ENCODE measurements around the gene SCAP. TPM values are rescaled to one million over a fixed set of nuclear protein-coding genes. Genes with fewer than 3 reads are reported as not detected.

The SCAP gene
- total RNA-seq, 2 donors from 2014 or later = 103 to 105 TPM

DNA sequence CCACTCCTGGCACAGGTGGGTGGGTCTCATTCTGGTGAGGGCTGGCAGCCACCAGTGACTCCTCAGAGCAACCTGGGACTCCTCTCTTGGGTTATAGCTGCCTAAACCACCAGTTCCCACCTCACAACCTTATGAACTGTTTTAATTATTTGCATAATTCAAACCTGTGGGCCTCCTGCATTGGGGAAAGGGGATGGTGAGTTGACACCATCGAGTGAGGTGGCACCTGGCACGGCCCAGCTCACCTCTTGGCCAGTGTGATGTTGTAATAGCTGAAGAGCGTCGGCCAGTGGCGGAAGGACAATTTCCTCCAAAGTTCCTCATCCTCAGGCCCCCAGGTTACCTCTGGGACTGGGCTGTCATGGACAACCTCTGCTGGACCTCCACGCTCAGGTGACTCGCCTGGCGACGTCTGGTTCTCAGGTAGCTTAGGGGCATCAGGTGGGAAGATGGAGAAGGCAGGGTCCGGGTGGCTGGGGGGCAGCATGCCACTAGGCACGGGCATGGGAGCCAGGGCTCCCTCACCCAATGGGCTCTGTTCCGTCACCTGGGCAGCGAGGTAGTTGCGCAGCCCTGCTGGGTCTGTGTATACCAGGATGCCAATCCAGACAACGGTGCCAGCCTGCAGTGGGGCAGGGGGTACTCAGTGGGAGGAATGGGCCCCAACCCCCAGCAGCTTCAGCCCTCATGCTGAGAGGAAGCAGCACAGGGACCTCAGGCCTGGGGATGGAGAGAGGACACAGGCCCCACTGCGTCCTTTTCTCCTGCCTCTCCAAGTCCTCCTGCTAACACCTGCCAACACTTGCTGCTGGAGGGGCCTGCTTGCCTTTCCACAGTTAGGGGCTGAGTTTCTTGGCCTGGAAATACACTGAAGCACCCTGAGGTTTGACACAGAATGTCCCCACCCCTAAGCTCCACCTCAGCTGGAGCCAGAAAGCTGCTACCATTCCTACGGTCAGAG, 56.4 kb downstream of the SCAP start:
- Mint-ChIP-seq H3K27ac (peak overlapping the region; percentile 62), H3K27me3 (ENCODE audit: insufficient read depth) (no peaks in the 10 kb centered on the region), H3K36me3 (ENCODE audit: low read depth) (peaks cover 48% of the 10 kb centered on the region), H3K9me3 (peaks cover 5% of the 10 kb centered on the region), H3K4me3 (no peak overlapping the region), H3K4me1 (peaks cover 4% of the 10 kb centered on the region)
- H3K9ac ChIP-seq (ENCODE audit: extremely low read depth, low read length, poor library complexity, severe bottlenecking) = no peak overlapping the region
- peaks cover 39% of the 10 kb centered on the region for H3K36me3 ChIP-seq (ENCODE audit: control insufficient read depth, insufficient read depth, low read length)
- H3K27ac ChIP-seq (ENCODE audit: low read depth, low read length) = no peak overlapping the region
- H3K27me3 ChIP-seq (ENCODE audit: control insufficient read depth, insufficient read depth, low read length, poor library complexity, severe bottlenecking) = no peaks in the 10 kb centered on the region
- H3K4me1 ChIP-seq (ENCODE audit: control insufficient read depth, insufficient read depth, low read length) = no peaks in the 10 kb centered on the region
- TF ChIP-seq, protein P1, sequence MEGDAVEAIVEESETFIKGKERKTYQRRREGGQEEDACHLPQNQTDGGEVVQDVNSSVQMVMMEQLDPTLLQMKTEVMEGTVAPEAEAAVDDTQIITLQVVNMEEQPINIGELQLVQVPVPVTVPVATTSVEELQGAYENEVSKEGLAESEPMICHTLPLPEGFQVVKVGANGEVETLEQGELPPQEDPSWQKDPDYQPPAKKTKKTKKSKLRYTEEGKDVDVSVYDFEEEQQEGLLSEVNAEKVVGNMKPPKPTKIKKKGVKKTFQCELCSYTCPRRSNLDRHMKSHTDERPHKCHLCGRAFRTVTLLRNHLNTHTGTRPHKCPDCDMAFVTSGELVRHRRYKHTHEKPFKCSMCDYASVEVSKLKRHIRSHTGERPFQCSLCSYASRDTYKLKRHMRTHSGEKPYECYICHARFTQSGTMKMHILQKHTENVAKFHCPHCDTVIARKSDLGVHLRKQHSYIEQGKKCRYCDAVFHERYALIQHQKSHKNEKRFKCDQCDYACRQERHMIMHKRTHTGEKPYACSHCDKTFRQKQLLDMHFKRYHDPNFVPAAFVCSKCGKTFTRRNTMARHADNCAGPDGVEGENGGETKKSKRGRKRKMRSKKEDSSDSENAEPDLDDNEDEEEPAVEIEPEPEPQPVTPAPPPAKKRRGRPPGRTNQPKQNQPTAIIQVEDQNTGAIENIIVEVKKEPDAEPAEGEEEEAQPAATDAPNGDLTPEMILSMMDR (conservative IDR thresholded peaks at IDR 0.05) = no peak
- DNase-seq = no peak
- no peak overlapping the region for H3K4me3 ChIP-seq (ENCODE audit: low read length)
- H3K9me3 ChIP-seq (ENCODE audit: control insufficient read depth, low read length) = no peaks in the 10 kb centered on the region
- 96 to 97% methylated on average over 6 to 17 of the region's 17 CpGs for WGBS, 2 experiments (ENCODE audit: insufficient coverage in 1 of 2, insufficient read length in 1 of 2)

DNA sequence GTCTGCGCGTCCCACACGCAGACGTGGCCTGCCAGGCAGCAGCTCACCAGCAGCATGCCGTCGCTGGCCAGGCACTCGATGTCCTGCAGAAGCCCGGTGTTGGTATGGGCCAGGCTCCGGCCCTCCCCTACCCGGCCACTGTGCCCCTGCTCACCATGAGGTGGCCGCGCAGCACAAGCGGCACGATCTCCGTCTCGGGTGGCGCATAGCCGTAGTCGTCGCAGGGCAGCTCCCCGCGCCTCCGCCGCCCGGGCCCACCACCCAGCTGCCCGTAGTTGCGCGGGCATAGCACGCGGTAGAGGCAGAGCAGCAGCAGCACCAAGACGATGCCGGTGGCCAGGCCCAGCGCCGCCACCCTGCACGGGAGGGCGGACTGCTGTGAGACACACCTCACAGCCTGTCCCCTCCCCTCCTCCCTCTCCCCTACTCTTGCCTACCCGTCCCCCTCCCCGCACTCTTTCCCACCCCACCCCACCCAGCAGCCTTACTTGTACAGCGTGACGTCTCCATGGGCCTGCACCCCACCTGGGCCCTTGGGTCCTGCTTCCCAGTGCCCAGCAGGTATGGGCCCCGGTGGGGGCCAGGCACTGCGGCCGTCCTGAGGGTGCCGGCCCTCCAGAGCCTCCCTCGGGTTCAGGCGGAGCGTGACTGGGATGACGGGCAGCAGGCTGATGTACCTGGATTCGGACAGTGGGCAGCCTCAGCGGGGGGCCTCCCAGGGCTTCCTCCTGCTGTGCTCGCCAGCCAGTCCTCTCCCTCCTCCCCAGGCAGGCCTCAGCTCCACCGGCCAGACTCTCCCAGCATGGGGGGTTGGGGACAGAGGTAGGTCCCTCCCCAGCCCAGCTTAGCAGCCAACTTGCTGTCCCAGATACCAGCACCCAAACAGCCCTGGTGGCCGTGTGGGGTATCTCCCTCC, 57.3 kb downstream of the SCAP start:
- Mint-ChIP-seq H3K27ac (no peak overlapping the region), H3K27me3 (ENCODE audit: insufficient read depth) (no peaks in the 10 kb centered on the region), H3K9me3 (peaks cover 5% of the 10 kb centered on the region), H3K4me3 (no peak overlapping the region), H3K36me3 (ENCODE audit: low read depth) (peaks cover 47% of the 10 kb centered on the region), H3K4me1 (peaks cover 4% of the 10 kb centered on the region)
- Histone ChIP-seq H3K27ac (ENCODE audit: low read depth, low read length) (no peak overlapping the region), H3K4me3 (ENCODE audit: low read length) (no peak overlapping the region), H3K27me3 (ENCODE audit: control insufficient read depth, insufficient read depth, low read length, poor library complexity, severe bottlenecking) (no peaks in the 10 kb centered on the region), H3K9me3 (ENCODE audit: control insufficient read depth, low read length) (no peaks in the 10 kb centered on the region), H3K4me1 (ENCODE audit: control insufficient read depth, insufficient read depth, low read length) (no peaks in the 10 kb centered on the region), H3K36me3 (ENCODE audit: control insufficient read depth, insufficient read depth, low read length) (peaks cover 46% of the 10 kb centered on the region), H3K9ac (ENCODE audit: extremely low read depth, low read length, poor library complexity, severe bottlenecking) (no peak overlapping the region)
- TF ChIP-seq, protein P1 (conservative IDR thresholded peaks at IDR 0.05) = peak; percentile 59
- peak; percentile 72 for DNase-seq
- 95 to 96% methylated on average over 32 to 53 of the region's 53 CpGs for WGBS, 2 experiments (ENCODE audit: insufficient coverage in 1 of 2, insufficient read length in 1 of 2)

DNA sequence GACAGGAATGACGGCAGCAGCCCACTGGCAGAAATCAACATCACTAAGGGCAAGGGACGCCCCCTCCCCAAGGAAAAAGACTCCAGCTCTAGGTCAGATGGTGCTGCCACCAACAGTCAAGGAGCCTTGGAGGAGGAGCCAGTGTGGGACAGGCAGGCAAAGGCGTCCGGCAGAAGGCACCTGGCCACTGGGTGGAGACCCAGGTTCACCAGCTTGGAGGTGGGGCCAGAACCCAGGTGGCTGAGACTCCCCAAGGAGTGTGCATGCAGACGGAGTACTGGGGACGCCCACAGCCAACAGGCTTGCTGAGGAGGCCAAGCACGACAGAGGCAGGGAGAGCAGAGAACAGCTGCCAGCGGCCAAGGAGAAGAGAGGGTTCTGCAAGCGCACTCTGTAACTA, 59.7 kb downstream of the SCAP start:
- H3K4me1 ChIP-seq (ENCODE audit: control insufficient read depth, insufficient read depth, low read length) = no peaks in the 10 kb centered on the region
- Mint-ChIP-seq H3K27me3 (ENCODE audit: insufficient read depth) (no peaks in the 10 kb centered on the region), H3K9me3 (peaks cover 5% of the 10 kb centered on the region), H3K4me3 (no peak overlapping the region), H3K27ac (no peak overlapping the region), H3K4me1 (no peaks in the 10 kb centered on the region), H3K36me3 (ENCODE audit: low read depth) (peaks cover 56% of the 10 kb centered on the region)
- H3K9ac ChIP-seq (ENCODE audit: extremely low read depth, low read length, poor library complexity, severe bottlenecking) = no peak overlapping the region
- TF ChIP-seq, protein P1 (conservative IDR thresholded peaks at IDR 0.05) = no peak
- H3K4me3 ChIP-seq (ENCODE audit: low read length) = no peak overlapping the region
- H3K27me3 ChIP-seq (ENCODE audit: control insufficient read depth, insufficient read depth, low read length, poor library complexity, severe bottlenecking) = no peaks in the 10 kb centered on the region
- H3K9me3 ChIP-seq (ENCODE audit: control insufficient read depth, low read length) = no peaks in the 10 kb centered on the region
- peak; percentile 81 for DNase-seq
- H3K36me3 ChIP-seq (ENCODE audit: control insufficient read depth, insufficient read depth, low read length) = peaks cover 55% of the 10 kb centered on the region
- no peak overlapping the region for H3K27ac ChIP-seq (ENCODE audit: low read depth, low read length)
- WGBS, 2 experiments (ENCODE audit: insufficient coverage in 1 of 2, insufficient read length in 1 of 2) = 89 to 93% methylated on average over 8 to 9 of the region's 9 CpGs

All from endodermal cell (in vitro differentiated cells).